ENCODE data around the gene HSPA12B.

HSPA12B gene

DNA sequence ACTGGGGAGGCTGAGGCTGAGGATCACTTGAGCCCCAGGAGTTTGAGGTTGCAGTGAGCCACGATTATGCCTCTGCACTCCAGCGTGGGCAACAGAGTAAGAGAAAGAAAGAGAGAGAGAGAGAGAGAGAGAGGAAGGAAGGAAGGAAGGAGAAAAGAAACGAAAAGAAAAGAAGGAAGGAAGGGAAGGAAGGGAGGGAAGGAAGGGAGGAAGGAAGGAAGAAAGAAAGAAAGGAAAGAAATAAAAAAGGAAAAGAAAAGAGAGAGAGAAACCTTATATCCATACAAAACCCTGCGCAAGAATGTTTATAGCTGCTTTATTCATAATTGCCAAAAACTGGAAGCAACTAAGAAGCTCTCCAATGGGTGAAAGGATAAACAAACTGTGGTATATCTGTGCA is 8.1 kb upstream of the HSPA12B start:
- Histone ChIP-seq H3K4me1 (peaks cover 5% of the 10 kb centered on the region), H3K4me2 (ENCODE audit: low read length) (no peak overlapping the region), H3K79me2 (no peaks in the 10 kb centered on the region), H3K4me3 (ENCODE audit: low read depth, low read length) (no peak overlapping the region), H3K9ac (no peak overlapping the region), H3K27me3 (ENCODE audit: control insufficient read depth, insufficient read depth, low read length) (no peaks in the 10 kb centered on the region), H3K27ac (no peak overlapping the region), H2AFZ (no peak overlapping the region), H3K36me3 (ENCODE audit: control insufficient read depth, insufficient read depth, low read length) (no peaks in the 10 kb centered on the region), H3K9me3 (ENCODE audit: control insufficient read depth, low read length) (no peaks in the 10 kb centered on the region)
- TF ChIP-seq, protein P1, sequence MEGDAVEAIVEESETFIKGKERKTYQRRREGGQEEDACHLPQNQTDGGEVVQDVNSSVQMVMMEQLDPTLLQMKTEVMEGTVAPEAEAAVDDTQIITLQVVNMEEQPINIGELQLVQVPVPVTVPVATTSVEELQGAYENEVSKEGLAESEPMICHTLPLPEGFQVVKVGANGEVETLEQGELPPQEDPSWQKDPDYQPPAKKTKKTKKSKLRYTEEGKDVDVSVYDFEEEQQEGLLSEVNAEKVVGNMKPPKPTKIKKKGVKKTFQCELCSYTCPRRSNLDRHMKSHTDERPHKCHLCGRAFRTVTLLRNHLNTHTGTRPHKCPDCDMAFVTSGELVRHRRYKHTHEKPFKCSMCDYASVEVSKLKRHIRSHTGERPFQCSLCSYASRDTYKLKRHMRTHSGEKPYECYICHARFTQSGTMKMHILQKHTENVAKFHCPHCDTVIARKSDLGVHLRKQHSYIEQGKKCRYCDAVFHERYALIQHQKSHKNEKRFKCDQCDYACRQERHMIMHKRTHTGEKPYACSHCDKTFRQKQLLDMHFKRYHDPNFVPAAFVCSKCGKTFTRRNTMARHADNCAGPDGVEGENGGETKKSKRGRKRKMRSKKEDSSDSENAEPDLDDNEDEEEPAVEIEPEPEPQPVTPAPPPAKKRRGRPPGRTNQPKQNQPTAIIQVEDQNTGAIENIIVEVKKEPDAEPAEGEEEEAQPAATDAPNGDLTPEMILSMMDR (IDR thresholded peaks at IDR 0.05), result no peak

DNA sequence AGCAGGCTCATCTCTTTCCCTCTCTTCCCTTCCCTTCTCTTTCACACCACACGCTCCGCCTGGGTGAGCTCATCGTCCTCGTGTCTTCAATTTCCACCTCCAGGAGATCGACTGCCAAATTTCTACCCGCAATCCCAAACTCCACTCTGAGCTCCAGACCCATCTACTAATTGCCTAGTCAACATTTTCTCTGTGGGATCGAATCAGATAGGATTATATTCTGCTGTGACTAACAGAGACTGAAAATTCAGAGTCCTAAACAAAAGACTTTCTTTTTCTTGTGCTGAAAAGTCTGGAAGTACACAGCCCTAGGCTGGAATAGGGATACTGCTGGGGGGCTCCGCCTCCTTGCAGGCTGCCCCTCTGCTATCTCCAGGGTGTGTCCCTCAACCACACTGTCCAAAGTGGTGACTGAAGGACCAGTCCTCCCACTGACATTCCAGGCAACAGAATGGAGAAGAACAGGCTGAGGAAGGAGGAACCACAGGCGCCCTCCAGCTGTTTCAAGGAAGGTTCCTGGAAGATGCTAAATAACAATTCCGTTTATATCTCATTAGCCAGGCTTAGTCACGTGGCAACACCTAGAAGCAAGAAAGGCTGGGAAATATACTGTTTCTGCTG is 5.0 kb upstream of the HSPA12B start:
- Histone ChIP-seq H3K4me1 (peaks cover 5% of the 10 kb centered on the region), H3K27me3 (ENCODE audit: control insufficient read depth, insufficient read depth, low read length) (no peaks in the 10 kb centered on the region), H3K79me2 (no peaks in the 10 kb centered on the region), H3K4me2 (ENCODE audit: low read length) (peak overlapping the region; percentile 8), H3K36me3 (ENCODE audit: control insufficient read depth, insufficient read depth, low read length) (no peaks in the 10 kb centered on the region), H3K4me3 (ENCODE audit: low read depth, low read length) (no peak overlapping the region), H3K27ac (no peak overlapping the region), H3K9ac (no peak overlapping the region), H3K9me3 (ENCODE audit: control insufficient read depth, low read length) (no peaks in the 10 kb centered on the region), H2AFZ (peak overlapping the region; percentile 47)
- TF ChIP-seq, protein P1 (IDR thresholded peaks at IDR 0.05), result no peak

DNA sequence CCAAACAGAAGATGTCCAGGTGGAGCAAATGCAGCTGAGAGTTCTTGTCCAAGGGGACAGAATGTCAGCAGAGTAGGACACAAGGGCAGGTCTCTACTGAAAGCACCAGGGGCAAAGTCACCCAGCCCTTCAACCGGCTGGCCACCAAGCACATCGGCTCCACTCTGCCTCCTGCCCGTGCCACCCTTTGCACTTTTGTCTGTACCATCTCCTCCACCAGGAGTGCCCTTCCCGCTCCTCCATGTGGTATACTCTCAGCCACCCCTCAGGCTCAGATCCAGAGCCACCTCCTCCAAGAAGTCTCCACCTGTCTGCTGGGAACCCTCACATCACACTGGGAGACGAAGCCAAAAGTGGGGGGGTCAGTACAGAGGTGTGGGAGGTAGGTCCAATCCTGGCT is 4.1 kb upstream of the HSPA12B start:
- Histone ChIP-seq H3K36me3 (ENCODE audit: control insufficient read depth, insufficient read depth, low read length) (no peaks in the 10 kb centered on the region), H3K27me3 (ENCODE audit: control insufficient read depth, insufficient read depth, low read length) (no peaks in the 10 kb centered on the region), H2AFZ (no peak overlapping the region), H3K79me2 (no peaks in the 10 kb centered on the region), H3K9me3 (ENCODE audit: control insufficient read depth, low read length) (no peaks in the 10 kb centered on the region), H3K27ac (no peak overlapping the region), H3K4me3 (ENCODE audit: low read depth, low read length) (no peak overlapping the region), H3K4me1 (peaks cover 5% of the 10 kb centered on the region), H3K9ac (no peak overlapping the region), H3K4me2 (ENCODE audit: low read length) (no peak overlapping the region)
- TF ChIP-seq, protein P1 (IDR thresholded peaks at IDR 0.05), result no peak

DNA sequence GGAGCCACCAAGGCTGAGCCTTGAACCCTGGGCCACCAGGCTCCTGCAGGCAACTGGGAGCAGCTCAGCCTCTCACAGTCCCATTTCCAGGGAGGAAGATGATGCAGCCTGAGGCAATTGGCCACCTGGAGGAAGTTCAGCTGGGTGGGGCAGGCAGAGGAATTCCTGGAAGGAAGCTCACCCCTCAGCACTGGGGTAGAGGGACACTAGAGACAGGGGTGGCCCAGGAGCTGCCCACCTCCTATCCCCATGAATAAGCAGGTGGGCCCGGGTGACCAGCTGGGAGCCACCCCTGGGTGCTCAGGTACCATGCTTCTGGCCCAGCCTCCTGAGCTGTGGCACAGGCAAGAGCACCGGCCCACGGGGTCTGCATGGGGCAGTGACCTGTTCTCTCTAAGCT is 3.6 kb upstream of the HSPA12B start:
- no peaks in the 10 kb centered on the region for H3K36me3 ChIP-seq (ENCODE audit: control insufficient read depth, insufficient read depth, low read length)
- H3K27me3 ChIP-seq (ENCODE audit: control insufficient read depth, insufficient read depth, low read length), result no peaks in the 10 kb centered on the region
- H3K4me3 ChIP-seq (ENCODE audit: low read depth, low read length), result no peak overlapping the region
- no peak overlapping the region for H3K27ac ChIP-seq
- no peak overlapping the region for H3K4me2 ChIP-seq (ENCODE audit: low read length)
- H3K79me2 ChIP-seq, result no peaks in the 10 kb centered on the region
- no peak overlapping the region for H2AFZ ChIP-seq
- H3K9me3 ChIP-seq (ENCODE audit: control insufficient read depth, low read length), result no peaks in the 10 kb centered on the region
- peaks cover 5% of the 10 kb centered on the region for H3K4me1 ChIP-seq
- TF ChIP-seq, protein P1 (IDR thresholded peaks at IDR 0.05), result no peak
- no peak overlapping the region for H3K9ac ChIP-seq

DNA sequence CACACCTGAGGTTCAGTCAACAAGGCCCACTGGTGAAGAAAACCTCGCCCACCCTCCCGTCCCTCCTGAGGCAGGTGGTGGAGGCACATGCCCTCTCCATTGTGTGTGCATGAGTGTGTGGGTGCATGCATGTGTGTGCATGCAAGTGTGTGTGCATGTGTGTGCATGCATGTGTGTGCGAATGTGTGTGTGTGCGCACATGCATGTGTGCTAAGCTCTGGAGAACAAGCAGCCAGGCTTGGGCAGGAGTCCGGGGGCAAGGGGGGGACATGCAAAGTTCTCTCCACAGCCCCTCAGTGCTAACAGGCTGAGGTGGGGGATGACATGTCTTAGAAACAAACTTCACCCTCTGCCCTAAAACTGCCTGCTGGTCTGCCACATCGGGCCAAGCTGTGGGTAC is 3.1 kb upstream of the HSPA12B start:
- H3K4me3 ChIP-seq (ENCODE audit: low read depth, low read length), result no peak overlapping the region
- H3K4me1 ChIP-seq, result peaks cover 5% of the 10 kb centered on the region
- no peak overlapping the region for H3K27ac ChIP-seq
- no peak overlapping the region for H2AFZ ChIP-seq
- H3K27me3 ChIP-seq (ENCODE audit: control insufficient read depth, insufficient read depth, low read length), result no peaks in the 10 kb centered on the region
- H3K4me2 ChIP-seq (ENCODE audit: low read length), result no peak overlapping the region
- no peaks in the 10 kb centered on the region for H3K79me2 ChIP-seq
- no peaks in the 10 kb centered on the region for H3K36me3 ChIP-seq (ENCODE audit: control insufficient read depth, insufficient read depth, low read length)
- no peaks in the 10 kb centered on the region for H3K9me3 ChIP-seq (ENCODE audit: control insufficient read depth, low read length)
- H3K9ac ChIP-seq, result no peak overlapping the region
- TF ChIP-seq, protein P1 (IDR thresholded peaks at IDR 0.05), result no peak
